HG03457 (cell line): Measurements from ENCODE around the gene LPP.

Source experiments
- ATAC-seq: cut with Tn5 transposase; IDR thresholded peaks from one replicate; pipeline ENCODE4 v1.9.1; 2021; ENCODE audit warnings: moderate number of reproducible peaks; ENCODE audit not compliant: unreplicated experiment

The LPP gene

DNA sequence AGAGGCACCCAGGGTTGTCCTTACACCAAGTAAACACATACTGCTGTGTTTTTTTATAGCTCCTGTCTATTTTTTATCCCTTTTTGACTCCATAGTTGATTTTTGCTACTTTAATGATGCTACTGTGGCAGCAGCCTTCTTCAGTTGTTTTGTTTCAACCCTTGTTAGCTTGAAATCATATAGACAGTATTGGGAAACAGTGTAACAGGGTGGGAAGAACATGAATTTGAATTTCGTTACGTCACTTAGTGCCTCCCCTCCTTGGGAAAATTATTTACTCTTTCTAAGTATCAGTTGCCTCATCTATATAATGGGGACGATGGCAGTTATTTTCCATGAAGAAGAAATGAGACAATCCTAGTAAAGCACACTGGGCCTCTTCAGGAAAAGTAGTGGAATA lies 608.0 kb downstream of the LPP start:
- ATAC-seq = no peak

DNA sequence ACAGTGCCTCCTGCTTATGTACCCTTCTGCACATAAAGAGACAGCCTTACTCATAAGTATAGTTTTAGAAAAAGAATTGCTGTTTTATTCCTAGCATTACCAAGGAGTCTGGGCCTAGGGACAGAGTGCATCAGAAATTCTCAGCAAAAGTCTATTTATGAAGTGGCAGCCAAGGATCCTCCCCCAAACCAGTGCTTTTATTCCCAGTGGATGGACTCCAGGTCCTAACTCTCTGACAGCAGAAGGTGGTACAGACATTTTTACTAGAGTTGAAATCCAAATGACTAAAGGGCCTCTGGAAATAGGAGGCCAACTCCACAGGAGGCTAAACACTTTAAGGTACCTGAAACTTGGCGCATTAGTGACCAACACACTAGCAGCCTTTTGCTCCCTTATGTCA lies 610.7 kb downstream of the LPP start:
- ATAC-seq = no peak

DNA sequence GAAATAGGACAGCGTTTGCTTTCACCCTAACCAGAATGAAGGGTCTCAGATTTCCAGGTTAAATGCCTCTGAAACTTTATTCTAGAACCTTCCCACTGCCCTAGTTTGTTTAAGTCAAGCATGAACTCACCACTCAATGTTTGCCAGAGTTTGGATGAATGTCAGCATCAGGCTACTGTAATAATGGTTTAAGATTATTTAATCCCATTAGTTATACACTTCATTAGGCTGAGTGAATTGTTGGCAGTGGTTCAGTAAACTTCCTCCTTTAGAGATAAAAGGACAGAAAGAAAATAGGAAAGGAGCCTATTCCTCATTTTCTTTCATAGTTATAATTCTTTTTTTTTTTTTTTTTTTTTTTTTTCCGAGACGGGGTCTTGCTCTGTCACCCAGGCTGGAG lies 615.9 kb downstream of the LPP start:
- ATAC-seq = no peak

DNA sequence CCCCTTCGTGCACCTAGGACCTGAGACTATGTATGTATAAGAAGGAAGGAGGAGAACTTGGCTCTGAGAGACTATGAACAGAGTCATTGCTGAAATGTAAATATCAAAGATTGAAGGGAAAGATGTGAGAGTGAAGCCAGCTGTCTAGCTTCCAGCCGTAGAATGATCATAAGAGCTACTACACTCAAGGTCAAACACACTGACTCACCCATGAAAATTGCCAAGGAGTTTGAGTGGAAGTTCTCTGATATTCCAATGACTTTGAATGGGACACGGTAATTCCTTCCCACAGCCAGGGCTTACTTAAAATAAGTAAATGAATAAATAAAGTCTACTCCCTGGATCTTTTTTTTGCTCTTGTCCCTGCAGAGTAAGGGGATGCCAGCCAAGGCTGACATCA lies 618.9 kb downstream of the LPP start:
- no peak for ATAC-seq

DNA sequence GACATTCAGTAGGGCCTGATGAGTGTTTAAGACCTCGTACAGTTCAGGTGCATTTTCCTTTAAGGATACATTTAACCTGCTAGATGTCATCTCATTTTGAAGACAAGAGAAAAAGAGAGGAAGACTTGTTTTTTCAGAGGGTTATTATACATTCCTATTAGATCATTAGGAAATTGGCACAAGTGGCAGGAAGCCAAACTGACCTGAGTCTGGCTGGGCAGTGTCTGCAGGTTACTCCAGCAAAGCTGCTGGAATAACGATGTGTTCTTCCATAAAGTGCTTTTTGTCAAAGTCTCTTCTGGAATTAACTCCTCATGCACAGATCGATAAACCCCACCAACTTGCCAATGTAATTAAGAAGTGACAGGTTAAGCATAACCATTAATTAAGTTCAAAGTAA lies 621.5 kb downstream of the LPP start:
- ATAC-seq = no peak

DNA sequence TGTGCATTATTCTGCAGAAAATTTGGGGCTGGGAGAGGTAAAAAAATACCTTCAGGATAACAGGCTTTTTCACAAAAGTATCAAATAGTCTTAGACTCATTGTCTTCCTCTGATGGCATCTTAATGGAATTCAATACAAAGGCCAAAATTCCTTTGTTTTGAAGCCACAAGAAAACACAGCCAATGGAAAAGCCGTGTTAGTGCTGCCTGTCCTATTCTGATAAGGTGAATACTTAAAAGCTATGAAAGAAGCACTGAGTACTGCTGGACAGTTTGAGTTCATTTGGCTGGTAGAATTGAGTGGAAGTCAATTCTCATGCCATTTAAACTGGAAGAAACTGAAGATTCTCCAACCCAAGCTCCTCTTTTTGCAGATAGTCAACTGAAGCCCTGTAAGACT lies 622.5 kb downstream of the LPP start:
- ATAC-seq = no peak

DNA sequence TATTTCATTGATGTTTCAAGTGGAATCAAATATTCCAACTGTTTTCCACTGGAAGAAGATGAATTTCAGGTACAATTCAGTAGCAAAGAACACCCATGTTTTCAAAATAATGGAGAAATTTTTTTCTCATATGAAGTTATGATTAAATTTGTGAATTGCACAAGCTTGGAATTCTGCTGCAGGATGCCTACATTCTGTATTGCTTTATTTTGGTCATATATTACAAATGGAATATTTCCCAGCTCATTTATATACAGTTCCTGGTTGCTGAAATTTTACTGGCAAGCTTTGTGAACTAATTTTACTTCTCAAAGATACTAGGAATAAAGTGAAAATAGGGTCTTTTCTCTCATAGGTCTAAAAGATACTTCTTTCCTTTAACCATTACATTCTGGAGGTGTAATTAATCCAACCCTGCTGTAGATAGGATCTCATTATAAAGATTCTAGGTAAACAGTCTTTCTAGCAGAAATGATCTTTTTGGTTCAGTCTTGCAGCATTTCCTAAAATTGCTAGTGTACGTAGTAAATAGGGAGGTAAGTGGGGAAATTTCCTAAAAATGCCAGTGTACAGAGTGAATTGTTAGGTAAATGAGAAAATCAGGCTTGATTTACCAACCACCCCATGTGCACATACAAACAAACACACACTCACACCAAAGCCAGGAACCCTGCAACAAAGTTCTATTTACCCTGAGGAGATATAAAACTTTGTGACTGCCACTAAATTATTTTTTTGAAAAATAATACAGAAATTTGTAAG lies 624.3 kb downstream of the LPP start:
- no peak for ATAC-seq

DNA sequence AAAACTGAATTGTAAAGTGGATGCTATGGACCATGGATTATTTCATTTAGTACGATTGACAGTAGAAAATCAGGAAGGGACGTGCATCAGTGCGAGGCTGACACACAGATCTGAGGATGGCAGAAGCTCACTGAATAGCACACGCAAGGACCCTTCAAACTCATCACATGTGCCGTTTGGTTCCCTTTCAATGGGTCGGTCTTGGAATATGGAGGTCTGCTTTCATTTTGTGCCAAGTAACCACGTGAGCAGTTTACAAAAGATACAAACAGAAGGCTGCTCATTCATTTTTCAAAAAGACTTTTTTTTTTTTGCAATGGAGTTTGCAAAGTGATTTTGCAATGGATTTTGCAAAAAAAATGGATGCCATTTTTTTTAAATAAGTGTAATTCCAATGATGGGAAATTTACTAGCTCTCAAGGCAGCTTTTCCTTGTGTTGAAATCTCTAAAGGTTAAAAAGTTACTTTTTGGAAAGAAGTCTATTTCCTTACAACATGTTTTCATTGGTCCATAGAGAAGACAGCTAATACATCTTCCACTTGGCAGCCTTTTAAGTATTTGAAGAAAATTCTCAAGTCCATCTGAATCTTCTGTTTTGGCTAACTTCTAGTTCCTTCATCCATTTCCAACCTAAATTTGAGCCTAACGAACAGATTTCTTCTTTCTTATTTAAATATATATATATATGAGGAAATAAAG lies 625.5 kb downstream of the LPP start:
- ATAC-seq = no peak

DNA sequence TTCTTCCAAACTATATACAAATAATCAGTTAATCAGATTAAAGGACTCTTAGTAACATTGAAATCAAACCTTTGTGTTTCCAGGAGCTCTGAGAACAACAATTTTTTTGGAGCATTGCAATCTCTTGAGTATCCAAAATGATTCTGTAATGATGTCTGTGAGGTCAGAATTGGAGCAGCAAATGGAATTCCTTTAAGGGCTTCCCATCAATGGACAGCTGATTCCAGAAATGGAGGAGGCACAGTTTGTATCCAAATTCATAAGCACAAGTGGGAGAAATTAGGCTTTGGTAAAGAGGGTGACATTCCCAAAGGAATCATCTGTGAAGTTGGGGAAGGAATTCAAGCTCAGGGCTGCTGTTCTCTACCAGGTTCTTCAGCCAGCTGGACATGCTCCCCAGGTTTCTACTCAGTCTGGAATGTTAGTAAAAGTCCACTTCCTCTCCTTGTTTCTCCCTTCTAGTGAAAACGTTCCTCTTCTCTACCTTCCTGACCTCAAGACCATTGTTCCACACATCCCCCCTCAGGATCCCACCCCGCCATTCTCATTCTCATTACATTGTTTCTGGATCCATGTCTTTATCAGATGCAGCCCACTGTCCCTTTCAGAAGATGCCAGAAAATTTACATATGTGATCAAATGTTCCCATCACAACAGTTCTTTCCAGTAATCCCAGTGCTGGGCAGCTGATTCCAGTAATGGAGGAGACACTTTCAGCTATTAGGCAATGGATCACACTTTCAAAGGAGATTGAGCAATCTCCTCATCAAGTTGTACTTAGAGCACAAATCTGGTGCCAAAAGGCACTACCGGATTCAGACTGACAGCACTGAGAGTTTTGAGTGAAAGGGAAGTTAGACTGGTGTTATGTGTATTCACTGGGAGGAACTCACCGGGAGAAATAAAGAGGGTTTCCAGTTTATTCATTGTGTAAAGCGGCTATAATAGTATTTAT lies 626.5 kb downstream of the LPP start:
- no peak for ATAC-seq

DNA sequence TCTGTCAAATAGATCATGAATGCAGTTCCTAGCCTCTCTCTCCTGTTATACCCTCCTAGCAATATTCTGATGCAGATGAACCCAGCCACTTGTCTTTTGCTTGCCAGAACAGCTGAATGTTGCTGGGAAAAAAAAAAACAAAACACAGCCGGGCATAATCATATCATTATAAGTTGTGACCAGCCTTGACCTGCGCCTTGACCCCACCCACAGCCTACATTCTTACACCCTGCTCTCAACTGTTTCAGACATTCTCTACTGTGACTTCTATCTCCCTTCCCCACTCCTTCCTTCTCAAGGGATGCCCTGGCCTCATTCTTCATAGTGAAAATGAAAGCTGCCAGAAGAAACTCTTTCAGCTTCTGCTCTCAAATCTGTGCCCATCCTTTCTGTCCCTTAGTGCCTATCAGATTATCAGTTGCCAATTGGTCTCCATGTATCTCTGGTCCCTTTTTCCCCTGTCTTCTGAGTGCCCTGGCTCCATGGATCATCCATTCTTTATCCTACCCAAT lies 628.7 kb downstream of the LPP start:
- no peak for ATAC-seq

DNA sequence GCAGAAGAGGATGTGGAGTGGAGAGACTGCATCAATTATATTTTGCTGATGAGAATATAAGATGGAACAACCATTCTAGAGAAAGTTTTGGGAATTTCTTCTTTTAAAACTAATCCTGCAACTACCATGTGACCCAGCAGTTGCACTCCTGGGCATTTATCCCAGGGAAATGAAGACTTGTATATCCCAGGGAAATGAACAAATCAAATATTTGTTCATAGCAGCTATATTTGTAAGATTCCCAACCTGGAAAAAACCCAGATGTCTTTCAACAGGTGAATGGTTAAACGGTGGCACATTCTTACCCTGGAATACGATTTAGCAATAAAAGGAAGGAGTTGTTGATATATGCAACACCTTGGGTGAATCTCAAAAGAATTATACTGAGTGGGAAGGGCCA lies 632.5 kb downstream of the LPP start:
- no peak for ATAC-seq

DNA sequence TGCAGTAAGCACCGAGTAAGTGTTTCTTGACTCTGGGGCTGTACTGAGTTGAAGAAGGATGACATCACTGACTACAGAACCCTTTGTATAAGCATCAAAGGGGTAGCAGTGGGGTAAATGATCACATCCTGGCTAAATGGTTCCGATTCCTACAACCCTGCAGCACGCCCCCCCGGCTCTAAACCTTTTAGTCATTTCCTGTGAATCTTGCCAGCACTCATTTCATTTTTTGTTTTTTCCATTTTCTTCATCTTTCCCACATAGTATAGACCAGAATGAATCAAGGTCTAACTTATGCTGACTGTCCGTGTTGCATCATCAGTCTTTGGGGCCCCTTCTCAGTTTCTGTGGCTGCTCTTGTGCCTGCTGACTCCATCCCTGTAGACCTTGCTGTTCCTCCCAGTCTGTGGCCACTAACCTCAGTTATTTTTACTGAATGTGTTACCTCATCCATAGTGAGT lies 634.7 kb downstream of the LPP start:
- no peak for ATAC-seq

DNA sequence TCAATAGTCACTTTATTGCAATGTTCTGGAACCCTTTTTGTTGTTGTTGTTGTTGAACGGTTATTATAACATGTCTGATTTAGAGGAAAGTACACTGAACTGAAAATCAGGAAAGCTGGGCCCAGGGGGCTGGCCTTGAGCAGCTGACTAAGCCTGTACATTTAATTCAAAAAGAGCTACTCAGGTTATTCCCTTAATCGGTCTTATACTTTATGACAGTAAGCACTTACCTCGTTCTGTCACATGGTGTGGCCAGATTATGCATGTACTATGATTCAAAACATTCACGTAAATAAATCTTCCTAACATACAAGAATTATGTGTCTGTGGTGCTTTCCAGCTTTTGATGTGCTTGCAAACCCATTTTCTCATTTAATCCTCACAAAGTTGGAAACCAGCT lies 635.3 kb downstream of the LPP start:
- no peak for ATAC-seq

DNA sequence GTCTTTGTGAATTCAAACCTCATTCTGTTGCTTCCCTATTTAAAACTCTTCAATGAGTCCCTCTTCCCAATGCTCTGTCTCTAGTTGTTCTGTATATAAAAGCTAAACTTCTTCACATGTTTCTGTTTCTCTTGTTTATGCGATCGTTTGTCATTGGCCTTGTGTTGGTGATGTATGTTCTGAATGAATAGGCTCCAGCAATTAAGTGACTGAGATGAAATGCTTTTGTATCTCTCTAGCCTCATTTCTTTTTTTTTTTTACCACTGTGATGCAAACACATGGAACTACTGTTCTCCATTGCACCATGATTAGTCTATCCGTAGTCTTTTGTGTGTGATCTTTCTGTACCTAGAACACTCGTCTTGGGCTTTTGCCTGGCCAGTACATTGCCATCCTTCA lies 637.4 kb downstream of the LPP start:
- ATAC-seq = no peak

DNA sequence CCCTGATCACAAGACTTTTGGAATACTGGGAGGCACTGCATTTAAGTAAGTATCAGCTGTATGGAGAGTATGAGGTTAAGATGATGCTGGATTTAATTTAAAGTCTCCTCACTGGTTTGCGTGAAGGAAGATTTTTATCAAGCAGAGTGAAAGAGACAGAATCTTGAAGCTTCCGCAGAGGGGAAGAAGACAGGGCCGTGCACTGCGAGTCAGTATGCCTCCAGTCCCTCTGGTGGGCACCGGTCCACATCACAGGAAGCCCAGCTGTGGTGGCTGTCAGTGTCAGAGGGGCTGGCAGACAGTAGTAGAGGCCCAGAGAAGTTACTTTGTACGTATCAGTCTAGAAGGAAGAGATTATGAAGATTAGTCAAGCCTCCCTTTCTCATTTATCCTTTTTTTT lies 638.8 kb downstream of the LPP start:
- no peak for ATAC-seq

DNA sequence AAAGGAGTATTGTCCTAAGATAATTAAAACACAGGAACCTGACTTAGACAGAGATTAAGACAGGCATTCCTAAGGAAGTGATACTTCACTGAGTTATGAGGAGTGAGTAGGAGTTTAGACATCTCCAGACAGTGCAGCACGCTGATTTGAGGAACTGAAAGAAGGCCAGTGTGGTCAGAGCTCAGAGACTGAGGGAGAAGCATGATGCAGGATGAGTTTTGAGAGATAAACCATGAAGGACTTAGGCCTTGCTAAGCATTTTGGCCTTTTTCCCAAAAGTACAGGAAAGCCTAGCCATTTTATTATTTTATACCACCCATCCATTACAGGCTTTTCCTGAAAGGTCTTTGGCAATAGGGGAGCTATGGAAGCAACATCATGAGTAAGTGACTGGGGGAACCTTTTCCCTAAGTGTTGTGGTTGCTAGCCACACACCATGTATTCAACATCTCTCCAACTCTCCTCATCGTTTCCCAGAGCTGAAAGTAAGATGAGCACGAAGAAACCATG lies 642.2 kb downstream of the LPP start:
- no peak for ATAC-seq

DNA sequence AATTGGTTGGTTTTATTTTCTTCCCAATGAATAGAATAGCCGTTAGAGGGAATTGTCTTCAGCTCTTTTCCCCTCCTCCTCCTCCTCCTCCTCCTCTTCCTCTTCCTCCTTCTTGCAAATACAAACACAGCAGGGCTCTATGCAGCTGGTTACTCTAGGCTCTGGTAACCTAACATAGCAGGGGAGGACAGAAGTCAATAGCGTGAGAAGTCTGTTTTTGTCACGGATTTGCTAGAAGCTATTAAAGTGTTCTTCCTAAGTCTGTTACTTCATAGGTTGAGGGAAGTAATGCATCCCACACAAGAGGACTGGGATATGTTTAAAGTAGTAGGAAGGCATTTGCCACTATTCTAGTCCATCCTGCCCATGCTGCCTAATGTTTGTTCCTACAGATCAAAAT lies 643.1 kb downstream of the LPP start:
- ATAC-seq = no peak

DNA sequence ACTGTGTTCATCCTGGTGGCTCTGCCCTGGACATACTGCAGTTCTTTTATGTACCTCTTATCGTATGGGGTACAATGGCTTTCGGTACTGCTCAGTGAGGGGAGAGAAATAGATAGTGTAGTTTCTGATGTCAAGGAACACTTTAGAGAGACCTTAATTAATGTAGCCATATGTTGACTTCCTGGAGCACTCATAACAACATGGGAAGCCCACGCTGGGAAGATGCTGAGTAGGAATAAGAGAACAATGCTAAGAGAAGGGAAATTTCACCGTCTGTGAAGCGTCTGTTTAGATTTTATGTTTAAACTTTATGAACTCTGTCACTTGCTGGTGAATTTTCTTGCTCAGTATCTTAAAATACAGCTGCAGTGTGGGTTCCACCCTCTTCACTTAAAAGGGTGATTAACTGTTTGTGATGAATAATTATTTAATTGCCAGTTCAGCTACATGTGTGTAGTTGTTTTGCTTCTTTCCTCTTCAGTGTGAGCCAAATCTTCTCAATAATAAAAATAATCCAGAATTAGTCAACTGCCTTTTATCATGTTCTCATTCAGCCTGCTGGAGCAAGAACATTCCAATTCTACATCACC lies 644.7 kb downstream of the LPP start:
- no peak for ATAC-seq

DNA sequence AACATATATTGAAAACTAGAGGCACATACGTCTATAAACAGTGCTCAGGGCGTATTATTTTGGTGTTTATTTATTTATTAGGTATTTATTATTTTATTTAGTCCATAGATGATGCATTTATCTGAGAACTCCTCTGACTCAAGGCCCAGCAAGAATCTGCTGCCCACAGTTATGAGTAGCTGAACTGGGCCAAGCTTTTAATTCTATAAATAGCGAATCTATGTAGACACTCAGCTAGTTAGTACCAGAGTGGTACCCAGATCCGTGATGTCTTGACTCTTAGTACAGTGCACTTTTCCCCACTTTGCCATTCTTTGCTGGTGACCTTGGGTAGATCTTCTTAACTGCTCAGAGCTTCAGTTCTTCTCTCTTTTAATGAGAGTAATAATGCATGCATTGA lies 647.4 kb downstream of the LPP start:
- no peak for ATAC-seq

DNA sequence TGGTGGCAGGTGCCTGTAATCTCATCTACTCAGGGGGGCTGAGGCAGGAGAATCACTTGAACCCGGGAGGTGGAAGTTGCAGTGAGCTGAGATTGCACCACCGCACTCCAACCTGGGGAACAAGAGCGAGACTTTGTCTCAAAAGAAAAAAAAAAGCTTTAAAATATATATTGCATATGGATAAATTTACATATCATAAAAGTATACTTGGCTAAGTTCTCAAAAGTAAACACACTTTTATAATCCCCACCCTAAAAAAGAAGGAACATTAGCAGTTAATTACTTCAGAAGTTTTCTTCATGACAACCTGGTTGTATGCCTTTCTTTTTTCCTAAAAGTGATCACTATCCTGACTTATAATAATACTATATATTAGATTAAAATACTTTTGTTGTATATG lies 648.7 kb downstream of the LPP start:
- ATAC-seq = no peak

DNA sequence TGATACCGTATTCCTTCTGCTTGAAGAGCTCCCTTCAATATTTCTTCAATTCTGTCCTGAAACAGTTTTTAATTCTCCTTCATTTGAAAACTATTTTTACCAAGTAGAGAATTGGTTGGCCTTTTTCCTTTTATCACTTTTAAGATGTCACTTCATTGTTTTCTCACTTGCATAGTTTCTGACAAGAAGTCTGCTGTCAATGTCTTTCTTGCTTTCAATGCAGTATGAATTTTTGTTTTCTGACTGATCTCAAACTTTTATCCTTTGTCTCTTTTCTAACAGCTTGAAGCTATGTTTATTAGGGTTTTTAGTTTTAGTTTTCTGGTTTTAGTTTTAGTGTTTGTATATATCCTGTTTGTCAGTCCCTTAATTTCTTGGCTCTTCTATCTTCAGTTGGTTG lies 653.0 kb downstream of the LPP start:
- no peak for ATAC-seq
